Spleen (tissue), 7 donors: ENCODE results near the gene ACTN2.

Experiments used
- POLR2A ChIP-seq, 3 donors: fragments of 450-650 bp; IDR thresholded peaks; one replicate each; pipeline ENCODE4 v1.5.1; 2017; ENCODE audit warnings: antibody characterized with exemption in 3 of 3, mild to moderate bottlenecking in 1 of 3
- POLR2AphosphoS5 ChIP-seq, 3 donors: sonication (generic); formaldehyde crosslinking; IDR thresholded peaks; one replicate each; pipeline ENCODE4 v1.5.1; 2017; ENCODE audit warnings: antibody characterized with exemption in 3 of 3
- TF ChIP-seq, protein P1 (sequence below), 11 experiments: fragments of 200-600 bp in 7 of 11; fragments of 450-650 bp in 4 of 11; sonication (generic) in 4 of 11; IDR thresholded peaks in 8 of 11; conservative IDR thresholded peaks in 3 of 11; 1 replicate in 7 of 11; 2 replicates in 4 of 11; pipeline versions ENCODE4 v1.4.0 to v1.8.0; 2016 to 2021; ENCODE audit warnings: antibody characterized with exemption in 11 of 11, inconsistent platforms in 4 of 11, mild to moderate bottlenecking in 1 of 11
- donor health status: DM: no; HTN: no; CAD: no; lungs with moderate emphysema.
- donor health status: DM: no; HTN: no; CAD: no.
- donor health status: DM: no; HTN: no; CAD: no.

DNA sequence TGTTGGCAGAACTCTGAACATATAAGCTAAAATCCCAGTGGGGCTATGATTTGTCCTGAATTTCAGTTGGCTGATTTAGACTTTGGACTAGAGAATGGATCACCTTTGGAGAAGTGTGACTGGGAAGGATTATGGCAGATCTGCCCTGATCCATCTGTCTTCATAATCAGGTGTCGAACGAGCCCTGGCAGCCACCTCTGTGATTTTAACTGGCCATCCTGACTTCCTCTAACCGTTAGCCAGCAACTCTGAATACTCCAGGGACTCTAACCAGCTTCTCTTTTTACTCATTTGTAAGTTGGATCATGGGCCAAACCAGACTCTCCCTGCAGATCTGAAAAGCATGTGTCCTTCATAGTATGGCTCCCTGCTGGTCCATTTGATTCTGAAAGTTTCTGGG, 32.0 kb downstream of the ACTN2 start:
- TF ChIP-seq POLR2AphosphoS5 (IDR thresholded peaks at IDR 0.05) (no peak), POLR2A (IDR thresholded peaks at IDR 0.05) (no peak)
- TF ChIP-seq, protein P1, sequence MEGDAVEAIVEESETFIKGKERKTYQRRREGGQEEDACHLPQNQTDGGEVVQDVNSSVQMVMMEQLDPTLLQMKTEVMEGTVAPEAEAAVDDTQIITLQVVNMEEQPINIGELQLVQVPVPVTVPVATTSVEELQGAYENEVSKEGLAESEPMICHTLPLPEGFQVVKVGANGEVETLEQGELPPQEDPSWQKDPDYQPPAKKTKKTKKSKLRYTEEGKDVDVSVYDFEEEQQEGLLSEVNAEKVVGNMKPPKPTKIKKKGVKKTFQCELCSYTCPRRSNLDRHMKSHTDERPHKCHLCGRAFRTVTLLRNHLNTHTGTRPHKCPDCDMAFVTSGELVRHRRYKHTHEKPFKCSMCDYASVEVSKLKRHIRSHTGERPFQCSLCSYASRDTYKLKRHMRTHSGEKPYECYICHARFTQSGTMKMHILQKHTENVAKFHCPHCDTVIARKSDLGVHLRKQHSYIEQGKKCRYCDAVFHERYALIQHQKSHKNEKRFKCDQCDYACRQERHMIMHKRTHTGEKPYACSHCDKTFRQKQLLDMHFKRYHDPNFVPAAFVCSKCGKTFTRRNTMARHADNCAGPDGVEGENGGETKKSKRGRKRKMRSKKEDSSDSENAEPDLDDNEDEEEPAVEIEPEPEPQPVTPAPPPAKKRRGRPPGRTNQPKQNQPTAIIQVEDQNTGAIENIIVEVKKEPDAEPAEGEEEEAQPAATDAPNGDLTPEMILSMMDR (IDR thresholded peaks at IDR 0.05 in 8 of 11, conservative IDR thresholded peaks at IDR 0.05 in 3 of 11): no peak
